HCT116 (cell line): ENCODE data around the gene CCT5. TPM values are rescaled to one million over a fixed set of nuclear protein-coding genes. Genes with fewer than 3 reads are reported as not detected.

Experiments used
- ATAC-seq: fragments of 200-7000 bp; cut with Tn5 transposase; 2 replicates; pipeline ENCODE4 v1.9.1; 2020; ENCODE audit warnings: mild to moderate bottlenecking, moderate library complexity
- BruUV-seq: library from RNA; stranded (reverse); fragments of 400-500 nt; replicated peaks from 2 replicates; lab custom pipeline; 2021; lab: Mats Ljungman, UMichigan
- CTCF ChIA-PET: fragments of 300-600 bp; sonication (Branson Sonifier 250); formaldehyde crosslinking; loops from one replicate; lab custom pipeline; 2021; ENCODE audit warnings: antibody characterized with exemption; lab: Charles Lee
- POLR2A ChIA-PET: fragments of 300-600, 350-600 bp; sonication (Branson Sonifier 250); formaldehyde crosslinking; loops from one replicate; lab custom pipeline; 2021; ENCODE audit warnings: antibody characterized with exemption; lab: Charles Lee
- RAD21 ChIA-PET, 2 experiments: fragments of 300-600 bp; sonication (Branson Sonifier 250); formaldehyde crosslinking; loops; one replicate each; lab custom pipeline; 2023; ENCODE audit warnings: low total read pairs in 2 of 2; ENCODE audit not compliant: uncharacterized antibody in 2 of 2, unreplicated experiment in 2 of 2, low non-redundant PET in 1 of 2; lab: Charles Lee
- DNase-seq: peaks from one replicate; pipeline ENCODE4 v3.0.0-alpha.2; 2010; ENCODE audit warnings: low read depth, low spot score
- H2AFZ ChIP-seq: fragments of 200-600 bp; shearing (Covaris generic), sonication (generic); 2 replicates; pipeline ENCODE4 v1.6.1; 2017; ENCODE audit warnings: low read depth, mixed run types, mixed read lengths, antibody characterized with exemption, low read length; ENCODE audit not compliant: poor library complexity, severe bottlenecking
- H3K27ac ChIP-seq: 2 replicates; pipeline ENCODE4 v1.5.1; 2012; ENCODE audit warnings: low read depth, low read length
- H3K27me3 ChIP-seq: fragments of 200-600 bp; sonication (generic); 2 replicates; pipeline ENCODE4 v1.6.1; 2016; ENCODE audit warnings: mixed run types, low read length, mixed read lengths; ENCODE audit not compliant: insufficient read depth
- H3K36me3 ChIP-seq, 2 experiments: fragments of 200-500 bp in 1 of 2; fragments of 200-600 bp in 1 of 2; sonication (Bioruptor generic) in 1 of 2; sonication (generic) in 1 of 2; 2 replicates each; pipeline versions ENCODE4 v1.5.1 to v1.6.1; 2014 to 2016; ENCODE audit warnings: low read length in 2 of 2, inconsistent platforms in 1 of 2, mixed read lengths in 1 of 2, mixed run types in 1 of 2; ENCODE audit not compliant: insufficient read depth in 2 of 2, control insufficient read depth in 1 of 2
- H3K4me1 ChIP-seq, 2 experiments: fragments of 200-600 bp in 1 of 2; sonication (generic) in 1 of 2; 2 replicates each; pipeline versions ENCODE4 v1.5.1 to v1.6.1; 2012 to 2017; ENCODE audit warnings: low read length in 2 of 2, inconsistent platforms in 1 of 2, mild to moderate bottlenecking in 1 of 2, mixed read lengths in 1 of 2, mixed run types in 1 of 2, moderate library complexity in 1 of 2; ENCODE audit not compliant: insufficient read depth in 2 of 2, control insufficient read depth in 1 of 2
- H3K4me2 ChIP-seq: fragments of 200-600 bp; sonication (generic); 2 replicates; pipeline ENCODE4 v1.6.1; 2017; ENCODE audit warnings: mixed run types, low read length, mixed read lengths
- H3K4me3 ChIP-seq, 2 experiments: fragments of 200-600 bp in 1 of 2; sonication (generic) in 1 of 2; replicated peaks in 1 of 2; 2 replicates each; pipeline ENCODE4 v1.5.1; 2011 to 2016; ENCODE audit warnings: low read length in 2 of 2, control low read depth in 1 of 2, low read depth in 1 of 2, mild to moderate bottlenecking in 1 of 2, mixed read lengths in 1 of 2, mixed run types in 1 of 2
- H3K79me2 ChIP-seq: fragments of 200-600 bp; sonication (generic); 2 replicates; pipeline ENCODE4 v1.6.1; 2017; ENCODE audit warnings: mild to moderate bottlenecking, mixed run types, low read length, moderate library complexity, mixed read lengths; ENCODE audit not compliant: insufficient read depth
- H3K9ac ChIP-seq: fragments of 200-600 bp; sonication (generic); 2 replicates; pipeline ENCODE4 v1.6.1; 2016; ENCODE audit warnings: low read length, mixed read lengths
- H3K9me2 ChIP-seq: fragments of 200-600 bp; sonication (generic), shearing (Covaris generic); 2 replicates; pipeline ENCODE4 v1.6.1; 2017; ENCODE audit warnings: mixed run types, mild to moderate bottlenecking, moderate library complexity; ENCODE audit not compliant: insufficient read depth
- H3K9me3 ChIP-seq, 2 experiments: fragments of 200-500 bp in 1 of 2; fragments of 200-600 bp in 1 of 2; sonication (Bioruptor generic) in 1 of 2; sonication (generic) in 1 of 2; 2 replicates each; pipeline ENCODE4 v1.6.1; 2014 to 2017; ENCODE audit warnings: low read length in 2 of 2, mixed read lengths in 2 of 2, inconsistent platforms in 1 of 2, low read depth in 1 of 2, mild to moderate bottlenecking in 1 of 2, mixed run types in 1 of 2, moderate library complexity in 1 of 2; ENCODE audit not compliant: control insufficient read depth in 1 of 2, insufficient read depth in 1 of 2
- H4K20me1 ChIP-seq: fragments of 200-600 bp; sonication (generic), shearing (Covaris generic); 2 replicates; pipeline ENCODE4 v1.6.1; 2017; ENCODE audit warnings: mixed run types, mild to moderate bottlenecking, moderate library complexity; ENCODE audit not compliant: insufficient read depth
- EGR1 ChIP-seq: IDR thresholded peaks from 2 replicates; pipeline ENCODE4 v1.6.1; 2012; ENCODE audit warnings: low read depth
- ELF1 ChIP-seq: IDR thresholded peaks from 2 replicates; pipeline ENCODE4 v1.6.1; 2012; ENCODE audit warnings: low read depth, borderline replicate concordance
- EZH2 ChIP-seq: fragments of 200-600 bp; sonication (generic); IDR thresholded peaks from 2 replicates; pipeline ENCODE4 v1.6.1; 2017; ENCODE audit warnings: antibody characterized with exemption, mixed run types
- POLR2A ChIP-seq: IDR thresholded peaks from 2 replicates; pipeline ENCODE4 v1.7.0; 2011; ENCODE audit warnings: borderline replicate concordance; ENCODE audit not compliant: insufficient read depth, insufficient read length; ENCODE audit errors: extremely low read depth
- SP1 ChIP-seq: IDR thresholded peaks from 2 replicates; pipeline ENCODE4 v1.6.1; 2012; ENCODE audit warnings: low read depth
- TCF7L2 ChIP-seq: IDR thresholded peaks from 2 replicates; pipeline ENCODE4 v1.7.0; 2011; ENCODE audit warnings: borderline replicate concordance, inconsistent platforms; ENCODE audit not compliant: insufficient read depth, insufficient read length; ENCODE audit errors: extremely low read depth
- YY1 ChIP-seq: IDR thresholded peaks from 2 replicates; pipeline ENCODE4 v1.6.1; 2011; ENCODE audit warnings: low read length, low read depth, moderate library complexity, mild to moderate bottlenecking; ENCODE audit not compliant: insufficient replicate concordance; ENCODE audit errors: extremely low read depth
- ZNF274 ChIP-seq: fragments of 200-500 bp; sonication (Bioruptor generic); IDR thresholded peaks from 2 replicates; pipeline ENCODE4 v1.6.1; 2014; ENCODE audit warnings: mild to moderate bottlenecking, low read depth, low read length, inconsistent platforms
- intact Hi-C: fragments of 100-400 bp; cut with micrococcal nuclease; formaldehyde crosslinking; loops from 2 replicates; pipeline ENCODE4 v1.10.0; 2022
- total RNA-seq: library from RNA; stranded (reverse); gene quantifications from one replicate; pipeline ENCODE4 v1.2.1, GENCODE V29; 2021; ENCODE audit not compliant: unreplicated experiment
- TF ChIP-seq, protein P1 (sequence below): IDR thresholded peaks from 2 replicates; pipeline ENCODE4 v1.6.1; 2012
- TF ChIP-seq, protein P2 (sequence below), 3 experiments: fragments of 200-600 bp in 1 of 3; sonication (generic) in 1 of 3; IDR thresholded peaks in 2 of 3; conservative IDR thresholded peaks in 1 of 3; 2 replicates each; pipeline ENCODE4 v1.5.1; 2012 to 2017; ENCODE audit warnings: low read depth in 2 of 3, low read length in 2 of 3, antibody characterized with exemption in 1 of 3, borderline replicate concordance in 1 of 3, control low read depth in 1 of 3, mild to moderate bottlenecking in 1 of 3, mixed read lengths in 1 of 3, mixed run types in 1 of 3, moderate library complexity in 1 of 3; ENCODE audit not compliant: insufficient read depth in 1 of 3

The CCT5 gene
- total RNA-seq, 1 experiment from 2014 or later = 489 TPM

DNA sequence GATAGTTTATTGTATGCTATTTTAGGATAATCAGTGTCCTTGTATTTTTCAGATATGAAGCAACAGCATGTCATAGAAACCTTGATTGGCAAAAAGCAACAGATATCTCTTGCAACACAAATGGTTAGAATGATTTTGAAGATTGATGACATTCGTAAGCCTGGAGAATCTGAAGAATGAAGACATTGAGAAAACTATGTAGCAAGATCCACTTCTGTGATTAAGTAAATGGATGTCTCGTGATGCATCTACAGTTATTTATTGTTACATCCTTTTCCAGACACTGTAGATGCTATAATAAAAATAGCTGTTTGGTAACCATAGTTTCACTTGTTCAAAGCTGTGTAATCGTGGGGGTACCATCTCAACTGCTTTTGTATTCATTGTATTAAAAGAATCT is 14.5 kb downstream of the CCT5 start:
- H3K4me2 ChIP-seq = no peak overlapping the region
- H3K79me2 ChIP-seq = peaks cover 23% of the 10 kb centered on the region
- BruUV-seq = no TSS peak
- DNase-seq = no peak
- H3K36me3 ChIP-seq = peaks cover 47 to 52% of the 10 kb centered on the region in 2 experiments
- no peak overlapping the region for H3K9ac ChIP-seq
- no peak overlapping the region for H3K4me3 ChIP-seq
- H3K9me3 ChIP-seq = no peaks in the 10 kb centered on the region
- H3K27ac ChIP-seq = no peak overlapping the region
- peaks cover 7% of the 10 kb centered on the region; the same call in 1 of the 2 replicates for H4K20me1 ChIP-seq
- no peaks in the 10 kb centered on the region for H3K9me2 ChIP-seq
- H3K27me3 ChIP-seq = no peaks in the 10 kb centered on the region
- RAD21 ChIA-PET = no interaction called here
- TF ChIP-seq YY1 (no peak), TCF7L2 (no peak), ZNF274 (no peak), EZH2 (no peak), ELF1 (no peak), SP1 (no peak), EGR1 (no peak), POLR2A (no peak)
- TF ChIP-seq, protein P1, sequence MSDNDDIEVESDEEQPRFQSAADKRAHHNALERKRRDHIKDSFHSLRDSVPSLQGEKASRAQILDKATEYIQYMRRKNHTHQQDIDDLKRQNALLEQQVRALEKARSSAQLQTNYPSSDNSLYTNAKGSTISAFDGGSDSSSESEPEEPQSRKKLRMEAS = no peak
- TF ChIP-seq, protein P2, sequence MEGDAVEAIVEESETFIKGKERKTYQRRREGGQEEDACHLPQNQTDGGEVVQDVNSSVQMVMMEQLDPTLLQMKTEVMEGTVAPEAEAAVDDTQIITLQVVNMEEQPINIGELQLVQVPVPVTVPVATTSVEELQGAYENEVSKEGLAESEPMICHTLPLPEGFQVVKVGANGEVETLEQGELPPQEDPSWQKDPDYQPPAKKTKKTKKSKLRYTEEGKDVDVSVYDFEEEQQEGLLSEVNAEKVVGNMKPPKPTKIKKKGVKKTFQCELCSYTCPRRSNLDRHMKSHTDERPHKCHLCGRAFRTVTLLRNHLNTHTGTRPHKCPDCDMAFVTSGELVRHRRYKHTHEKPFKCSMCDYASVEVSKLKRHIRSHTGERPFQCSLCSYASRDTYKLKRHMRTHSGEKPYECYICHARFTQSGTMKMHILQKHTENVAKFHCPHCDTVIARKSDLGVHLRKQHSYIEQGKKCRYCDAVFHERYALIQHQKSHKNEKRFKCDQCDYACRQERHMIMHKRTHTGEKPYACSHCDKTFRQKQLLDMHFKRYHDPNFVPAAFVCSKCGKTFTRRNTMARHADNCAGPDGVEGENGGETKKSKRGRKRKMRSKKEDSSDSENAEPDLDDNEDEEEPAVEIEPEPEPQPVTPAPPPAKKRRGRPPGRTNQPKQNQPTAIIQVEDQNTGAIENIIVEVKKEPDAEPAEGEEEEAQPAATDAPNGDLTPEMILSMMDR (IDR thresholded peaks at IDR 0.05 in 2 of 3, conservative IDR thresholded peaks at IDR 0.05 in 1 of 3; ENCODE audit: borderline replicate concordance in 1 of 3, insufficient read depth in 1 of 3, low read depth in 2 of 3, low read length in 2 of 3) = no peak
- POLR2A ChIA-PET = no interaction called here
- no peak for ATAC-seq
- CTCF ChIA-PET = interaction anchor here (0.6 kb wide), 1 partner anchor 19 kb away, joined by 3 read pairs; no protein-coding TSS in a partner anchor
- H3K4me1 ChIP-seq = peaks cover 0 to 12% of the 10 kb centered on the region in 2 experiments; a peak in 1 of 4 replicates
- H2AFZ ChIP-seq = no peak overlapping the region
- intact Hi-C loops = no loop called here
